ENCODE measurements around the gene RPS2.
"Not testable (repeated sequence)": the region's sequence is repeated elsewhere in the genome, so short reads cannot be mapped to it uniquely, and the experiment has no call there.

The RPS2 gene

DNA sequence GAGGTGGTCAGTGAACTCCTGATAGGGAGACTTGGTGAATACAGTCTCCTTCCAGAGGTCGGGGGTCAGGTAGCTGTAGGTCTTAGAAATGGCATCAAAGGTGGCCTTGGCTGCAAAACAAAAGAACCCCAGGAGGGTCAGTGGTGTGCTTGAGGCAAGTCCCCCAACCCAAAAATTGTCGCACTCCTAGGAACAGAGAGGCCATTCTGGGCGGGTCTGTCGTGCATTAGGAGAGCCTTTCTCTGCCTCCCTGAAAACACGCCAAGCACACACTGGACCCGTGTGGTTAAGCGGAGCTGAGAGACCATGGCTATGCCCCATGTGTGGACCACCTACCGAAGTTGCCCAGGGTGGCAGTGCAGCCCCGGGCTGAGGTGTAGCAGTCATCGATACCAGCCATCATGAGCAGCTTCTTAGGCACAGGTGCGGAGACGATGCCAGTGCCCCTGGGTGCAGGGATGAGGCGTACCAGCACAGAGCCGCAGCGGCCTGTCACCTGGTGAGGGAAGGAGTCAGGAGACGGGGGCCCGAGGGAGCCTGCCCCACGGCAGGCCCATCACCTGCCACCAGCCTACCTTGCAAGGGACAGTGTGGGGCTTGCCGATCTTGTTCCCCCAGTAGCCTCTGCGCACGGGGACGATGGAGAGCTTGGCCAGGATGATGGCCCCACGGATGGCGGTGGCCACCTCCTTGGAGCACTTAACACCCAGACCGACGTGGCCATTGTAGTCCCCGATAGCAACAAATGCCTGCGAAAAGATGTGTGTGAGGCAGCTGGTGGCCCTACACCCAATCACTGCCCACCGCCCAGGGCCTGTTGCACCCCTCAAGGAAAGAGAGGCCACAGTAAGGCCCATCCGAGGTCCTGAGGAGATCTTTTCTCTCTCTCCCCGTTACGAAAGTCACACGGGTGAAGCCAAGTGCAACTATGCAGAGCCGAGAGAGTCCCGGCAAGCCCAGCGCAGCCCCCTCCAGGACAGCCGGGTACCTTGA lies 2.2 kb downstream of the RPS2 start:
- not testable (repeated sequence) for DNase-seq

DNA sequence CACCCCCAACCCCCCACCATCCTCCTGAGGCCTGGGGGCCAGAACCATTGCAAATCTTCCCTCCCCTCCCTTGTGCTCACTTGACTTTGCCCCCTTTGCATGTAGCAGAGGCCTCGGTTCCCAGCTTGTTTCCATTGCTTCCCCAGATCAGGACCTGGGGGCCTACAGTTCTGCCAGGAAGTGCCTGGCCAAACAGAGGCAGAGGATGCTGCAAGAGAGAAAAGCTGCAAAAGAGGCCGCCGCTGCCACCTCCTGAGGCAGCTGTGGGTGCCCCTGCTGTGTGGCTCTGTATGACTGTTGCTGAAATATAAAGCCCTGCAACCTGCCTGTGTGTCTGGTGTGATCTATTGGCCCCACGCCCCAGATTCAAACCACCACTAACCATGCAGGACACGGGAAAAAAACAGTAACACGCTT lies 3.0 kb downstream of the RPS2 start:
- no peak for DNase-seq

DNA sequence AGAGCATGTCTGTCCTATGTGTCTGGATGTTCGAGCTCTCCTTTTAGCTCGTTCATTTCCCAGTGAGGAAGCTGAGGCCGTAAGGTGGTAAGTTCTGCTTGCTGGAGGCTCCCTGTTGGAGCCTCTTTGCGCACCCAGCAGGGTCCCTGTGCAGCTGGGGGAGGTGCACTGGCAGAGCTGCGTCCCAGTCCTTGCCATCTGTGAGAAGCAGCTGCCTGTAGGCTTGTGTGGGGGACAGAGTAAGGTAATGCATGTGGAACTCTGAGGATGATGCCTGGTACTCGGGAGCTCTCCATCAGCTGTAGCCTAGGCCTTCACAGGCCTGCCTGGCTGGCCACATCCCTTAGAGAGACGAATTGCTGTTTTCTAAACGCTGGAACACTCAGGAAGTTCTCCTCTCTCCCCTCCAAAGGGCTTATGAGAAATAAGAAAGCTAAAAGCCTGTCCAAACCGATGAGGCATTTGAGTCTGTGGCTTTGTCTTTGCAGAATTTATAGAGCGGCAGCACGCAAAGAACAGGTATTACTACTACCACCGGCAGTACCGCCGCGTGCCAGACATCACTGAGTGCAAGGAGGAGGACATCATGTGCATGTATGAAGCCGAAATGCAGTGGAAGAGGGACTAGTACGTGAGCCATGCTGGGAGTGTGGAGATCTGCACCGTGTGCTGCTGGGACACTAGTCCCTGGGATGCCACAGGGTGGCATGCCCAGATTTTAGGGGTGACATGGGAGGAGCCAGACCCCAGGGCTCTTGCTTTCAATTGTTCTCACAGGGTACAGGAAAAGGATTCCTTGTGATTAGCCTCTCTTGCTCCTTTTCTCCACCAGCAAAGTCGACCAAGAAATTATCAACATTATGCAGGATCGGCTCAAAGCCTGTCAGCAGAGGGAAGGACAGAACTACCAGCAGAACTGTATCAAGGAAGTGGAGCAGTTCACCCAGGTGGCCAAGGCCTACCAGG lies 3.7 kb downstream of the RPS2 start:
- peak; percentile 78 for DNase-seq

DNA sequence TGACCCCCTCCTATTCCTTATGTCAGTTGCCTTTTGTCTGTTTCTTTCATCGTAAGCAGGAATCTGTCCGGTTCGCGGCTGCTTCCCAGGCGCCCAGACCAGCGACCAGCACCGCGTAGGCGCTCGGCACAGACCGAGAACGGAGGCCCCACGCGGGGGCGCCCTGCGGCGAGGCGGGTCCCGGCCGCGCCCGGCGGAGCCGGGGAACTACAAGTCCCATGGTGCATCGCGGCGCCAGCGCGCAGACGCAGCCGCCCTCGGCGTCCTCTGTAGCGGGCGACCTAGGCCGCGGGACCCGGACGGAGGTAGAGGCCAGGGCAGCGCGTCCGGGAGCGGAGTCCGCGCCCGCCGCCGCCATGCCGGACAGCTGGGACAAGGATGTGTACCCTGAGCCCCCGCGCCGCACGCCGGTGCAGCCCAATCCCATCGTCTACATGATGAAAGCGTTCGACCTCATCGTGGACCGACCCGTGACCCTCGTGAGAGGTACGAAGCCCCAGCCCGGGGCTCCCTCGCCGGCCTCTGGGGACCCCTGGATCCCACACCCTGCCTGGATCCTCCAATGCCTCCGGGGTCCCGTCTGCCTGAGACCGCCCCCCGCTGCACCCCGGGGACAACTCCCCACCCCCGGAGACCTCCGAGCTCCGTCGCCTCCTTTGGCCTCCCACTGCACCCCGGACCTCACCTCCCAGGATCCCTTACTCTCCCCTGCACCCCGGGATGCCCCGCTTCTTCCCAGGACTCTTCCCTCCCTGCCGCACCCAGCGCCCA lies 5.2 kb downstream of the RPS2 start, which contains the start of gene NDUFB10:
TSS of gene NDUFB10 (plus strand) at position 270 of the 771 bp plus-strand sequence. CDS start at position 357, 87 bp downstream.
- DNase-seq = peak; percentile 98

DNA sequence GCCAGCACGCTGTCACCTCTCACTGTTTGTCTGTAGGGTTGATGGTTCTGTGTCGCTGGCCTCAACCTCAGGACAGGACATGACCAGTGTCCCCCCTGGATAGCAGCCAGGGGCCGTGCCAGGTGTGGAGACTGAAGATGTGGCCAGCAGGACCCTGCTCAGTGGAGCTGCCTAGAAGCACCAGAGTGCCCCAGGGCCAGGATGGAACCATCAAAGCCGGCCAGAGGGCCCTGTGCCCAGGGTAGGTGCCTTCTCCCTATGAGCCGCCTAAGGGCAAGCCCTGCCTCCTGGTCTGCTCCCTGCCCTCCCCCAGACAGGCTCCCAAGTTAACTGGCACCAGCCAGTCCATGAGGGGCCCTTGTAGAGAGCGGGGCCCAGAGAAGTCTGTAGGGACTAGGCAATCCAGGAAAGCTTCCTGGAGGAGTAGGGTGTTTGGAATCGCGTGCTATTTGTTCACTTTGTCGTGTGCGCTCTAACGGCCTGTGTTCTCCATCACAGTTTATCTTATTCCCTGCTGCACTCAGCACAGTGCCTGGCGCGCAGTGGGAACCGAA lies 5.8 kb downstream of the RPS2 start:
- DNase-seq = peak; percentile 64

DNA sequence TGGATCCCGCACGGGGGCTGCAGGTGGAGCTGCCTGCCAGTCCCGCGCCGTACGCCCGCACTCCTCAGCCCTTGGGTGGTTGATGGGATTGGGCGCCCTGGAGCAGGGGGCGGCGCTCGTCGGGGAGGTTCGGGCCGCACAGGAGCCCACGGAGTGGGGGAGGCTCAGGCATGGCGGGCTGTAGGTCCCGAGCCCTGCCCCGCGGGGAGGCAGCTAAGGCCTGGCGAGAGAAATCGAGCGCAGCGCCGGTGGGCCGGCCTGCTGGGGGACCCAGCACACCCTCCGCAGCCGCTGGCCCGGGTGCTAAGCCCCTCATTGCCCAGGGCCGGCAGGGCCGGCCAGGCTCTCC lies 6.5 kb downstream of the RPS2 start:
- DNase-seq = not testable (repeated sequence)

DNA sequence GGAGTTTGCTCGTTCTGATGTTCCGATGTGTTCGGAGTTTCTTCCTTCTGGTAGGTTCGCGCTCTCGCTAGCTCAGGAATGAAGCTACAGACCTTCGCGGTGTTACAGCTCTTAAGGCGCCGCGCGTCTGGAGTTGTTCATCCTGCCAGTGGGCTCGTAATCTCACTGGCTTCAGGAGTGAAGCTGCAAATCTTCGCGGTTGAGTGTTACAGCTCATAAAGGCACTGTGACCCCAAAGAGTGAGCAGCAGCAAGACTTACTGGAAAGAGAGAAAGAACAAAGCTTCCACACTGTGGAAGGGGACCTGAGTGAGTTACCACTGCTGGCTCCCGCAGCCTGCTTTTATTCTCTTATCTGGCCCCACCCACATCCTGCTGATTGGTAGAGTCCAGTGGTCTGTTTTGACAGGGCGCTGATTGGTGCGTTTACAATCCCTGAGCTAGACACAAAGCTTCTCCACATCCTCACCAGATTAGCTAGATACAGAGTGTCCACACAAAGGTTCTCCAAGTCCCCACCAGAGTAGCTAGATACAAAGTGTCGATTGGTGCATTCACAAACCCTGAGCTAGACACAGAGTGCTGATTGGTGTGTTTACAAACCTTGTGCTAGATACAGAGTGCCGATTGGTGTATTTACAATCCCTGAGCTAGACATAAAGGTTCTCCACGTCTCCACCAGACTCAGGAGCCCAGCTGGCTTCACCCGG lies 7.0 kb downstream of the RPS2 start:
- not testable (repeated sequence) for DNase-seq

DNA sequence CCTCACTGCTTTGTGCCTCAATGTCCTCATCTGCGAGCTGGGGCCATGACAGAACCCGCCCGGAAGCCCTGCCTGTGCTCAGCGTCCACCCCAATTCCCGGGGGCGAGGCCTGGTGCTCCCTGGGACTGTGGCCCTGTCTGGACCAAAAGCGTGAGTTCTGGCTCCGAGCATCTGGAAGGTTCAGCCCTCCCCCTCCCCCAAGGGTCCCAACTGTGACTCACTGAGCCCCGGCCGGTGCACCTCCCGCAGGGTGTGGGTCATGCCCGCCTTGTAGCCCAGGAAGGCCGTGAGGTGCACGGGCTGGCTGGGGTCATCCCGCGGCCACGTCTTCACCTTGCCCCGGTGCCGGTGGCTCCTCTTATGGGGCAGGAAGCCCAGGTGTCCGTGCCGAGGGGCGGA lies 10.9 kb downstream of the RPS2 start:
- DNase-seq = no peak

DNA sequence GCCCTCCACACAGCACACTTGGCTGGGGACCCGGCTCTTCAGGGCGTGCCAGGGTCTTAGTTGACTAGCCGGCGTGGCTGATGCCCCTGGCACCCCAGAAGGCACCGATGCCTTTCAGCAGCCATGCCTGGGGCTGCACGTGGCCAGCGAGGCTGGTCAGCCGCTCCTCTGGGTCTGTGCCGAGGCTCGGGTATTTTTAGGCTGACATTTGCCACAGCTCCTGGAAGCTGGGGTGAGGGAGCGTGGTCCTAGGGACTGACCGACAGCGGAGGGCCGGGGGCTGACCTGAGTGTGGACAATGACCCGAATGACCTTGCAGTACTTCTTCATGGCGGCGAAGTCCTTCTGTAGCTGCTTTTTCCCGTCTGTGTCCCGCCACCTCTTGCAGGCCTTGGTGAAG lies 14.1 kb downstream of the RPS2 start:
- no peak for DNase-seq

DNA sequence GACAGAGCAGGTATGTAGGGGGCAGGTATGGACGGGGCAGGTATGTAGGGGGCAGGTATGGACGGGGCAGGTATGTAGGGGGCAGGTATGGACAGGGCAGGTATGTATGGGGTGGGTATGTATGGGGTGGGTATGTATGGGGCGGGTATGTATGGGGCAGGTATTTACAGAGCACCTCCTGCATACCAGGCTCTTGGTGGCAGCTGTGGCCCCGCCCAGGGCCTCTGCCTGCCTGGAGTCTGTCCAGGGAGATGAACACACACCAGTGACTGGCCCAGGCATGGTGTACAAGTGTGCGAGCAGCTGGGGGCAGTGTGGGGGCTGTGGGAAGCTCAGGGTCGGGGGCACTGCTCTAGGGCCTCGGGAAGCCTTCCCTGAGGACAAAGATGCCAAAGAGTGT lies 14.6 kb downstream of the RPS2 start:
- DNase-seq = no peak

DNA sequence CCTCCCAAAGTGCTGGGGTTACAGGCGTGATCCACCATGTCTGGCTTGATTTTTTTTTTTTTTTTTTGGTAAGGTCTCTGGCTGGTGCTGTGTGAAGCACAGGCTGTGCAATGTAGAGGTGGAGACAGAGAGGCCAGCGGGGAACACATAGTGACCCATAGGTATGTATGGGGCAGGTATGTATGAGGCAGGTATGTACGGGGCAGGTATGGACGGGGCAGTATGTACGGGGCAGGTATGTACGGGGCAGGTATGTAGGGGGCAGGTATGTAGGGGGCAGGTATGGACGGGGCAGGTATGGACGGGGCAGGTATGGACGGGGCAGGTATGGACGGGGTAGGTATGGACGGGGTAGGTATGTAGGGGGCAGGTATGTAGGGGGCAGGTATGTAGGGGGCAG lies 15.1 kb downstream of the RPS2 start:
- no peak for DNase-seq

DNA sequence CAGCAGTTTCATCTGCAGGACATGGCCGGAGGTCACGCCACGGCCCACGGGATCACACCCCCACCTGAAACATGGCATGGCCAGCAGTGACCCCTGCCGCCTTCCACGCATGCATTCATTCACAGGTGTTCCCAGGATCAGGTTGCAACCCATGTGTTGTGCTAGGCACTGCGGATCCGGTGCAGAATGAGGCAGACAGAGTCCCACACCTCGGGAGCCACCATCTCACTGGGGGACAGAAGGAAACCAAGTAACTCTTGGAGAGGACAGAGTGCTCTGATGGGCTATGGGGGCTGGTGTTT lies 17.3 kb downstream of the RPS2 start:
- no peak for DNase-seq

DNA sequence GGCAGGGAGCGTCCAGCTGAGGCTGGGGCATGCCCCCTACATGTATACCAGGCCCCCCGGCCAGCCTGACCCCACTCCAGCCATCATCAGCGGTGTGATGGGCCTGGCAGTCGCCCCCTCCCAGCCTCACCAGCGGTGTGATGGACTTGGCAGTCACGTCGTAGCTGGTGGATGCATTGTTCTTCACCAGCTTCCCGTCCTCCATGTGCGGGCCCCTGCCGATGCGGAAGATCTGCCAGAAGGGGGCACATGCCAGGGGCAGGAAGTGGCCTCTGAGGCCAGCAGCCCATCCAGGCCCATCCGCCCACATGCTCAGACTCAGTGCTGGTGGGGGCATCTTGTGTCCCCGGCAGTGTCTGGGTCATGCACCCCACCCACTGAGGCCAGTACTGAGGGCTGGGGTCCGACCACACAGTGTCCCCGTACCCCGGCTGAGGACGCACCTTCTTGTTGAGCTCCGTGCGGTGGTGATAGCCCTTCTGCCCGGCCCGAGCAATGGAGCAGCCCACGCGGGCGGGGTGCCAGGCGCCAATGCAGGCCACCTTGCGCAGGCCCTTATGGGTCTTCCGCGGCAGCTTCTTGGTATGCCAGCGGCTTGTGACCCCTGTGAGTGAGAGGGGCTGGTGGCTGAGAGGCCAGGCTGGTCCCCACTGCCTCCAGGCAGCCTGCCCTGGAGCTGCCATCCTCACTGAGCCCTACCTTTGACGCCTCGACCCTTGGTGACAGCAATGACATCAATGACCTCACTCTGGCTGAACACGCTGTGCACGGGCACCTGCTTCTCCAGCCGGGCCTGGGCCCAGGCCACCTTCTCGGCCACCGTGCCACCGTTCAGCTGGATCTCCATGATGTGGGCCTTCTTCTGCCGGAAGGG lies 17.9 kb downstream of the RPS2 start:
- DNase-seq = no peak

DNA sequence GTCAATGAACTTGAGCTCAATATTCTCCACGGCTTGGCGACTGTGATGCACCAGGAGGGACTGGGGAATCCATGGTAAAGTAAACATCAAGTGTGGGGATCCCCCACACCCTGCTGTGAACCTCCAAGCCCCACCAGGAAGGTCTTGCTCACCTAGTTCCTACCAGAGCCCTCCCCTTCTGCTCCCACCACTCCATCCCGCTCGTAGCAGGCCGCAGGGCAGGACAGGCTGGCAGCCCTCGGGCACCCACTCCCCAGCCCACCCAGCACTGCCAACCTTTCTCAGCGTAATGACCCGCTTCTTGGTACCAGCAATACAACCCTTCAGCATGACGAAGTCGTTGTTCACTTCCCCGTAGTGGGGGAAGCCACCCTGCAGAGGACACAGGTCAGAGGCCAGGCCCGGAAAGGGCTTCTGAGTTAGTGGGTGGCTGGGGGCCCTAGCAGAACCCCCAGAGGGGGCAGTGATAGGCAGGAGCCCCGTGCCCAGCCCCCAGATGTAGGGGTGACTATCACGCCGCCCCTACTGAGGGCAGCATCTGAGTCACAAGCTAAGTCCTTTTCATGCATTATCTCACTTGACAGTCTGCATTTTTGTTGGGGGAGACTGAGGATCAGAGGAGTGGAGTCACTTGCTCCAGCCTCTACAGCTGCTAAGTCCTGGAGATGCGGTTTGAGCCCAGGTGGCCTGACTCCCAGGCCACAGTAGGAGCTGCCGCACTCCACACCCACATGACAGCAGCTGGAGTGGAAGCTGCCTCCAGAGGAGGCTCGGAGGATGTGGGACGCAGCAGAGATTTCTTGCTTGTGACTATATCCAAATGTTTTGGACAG lies 18.9 kb downstream of the RPS2 start:
- no peak for DNase-seq

DNA sequence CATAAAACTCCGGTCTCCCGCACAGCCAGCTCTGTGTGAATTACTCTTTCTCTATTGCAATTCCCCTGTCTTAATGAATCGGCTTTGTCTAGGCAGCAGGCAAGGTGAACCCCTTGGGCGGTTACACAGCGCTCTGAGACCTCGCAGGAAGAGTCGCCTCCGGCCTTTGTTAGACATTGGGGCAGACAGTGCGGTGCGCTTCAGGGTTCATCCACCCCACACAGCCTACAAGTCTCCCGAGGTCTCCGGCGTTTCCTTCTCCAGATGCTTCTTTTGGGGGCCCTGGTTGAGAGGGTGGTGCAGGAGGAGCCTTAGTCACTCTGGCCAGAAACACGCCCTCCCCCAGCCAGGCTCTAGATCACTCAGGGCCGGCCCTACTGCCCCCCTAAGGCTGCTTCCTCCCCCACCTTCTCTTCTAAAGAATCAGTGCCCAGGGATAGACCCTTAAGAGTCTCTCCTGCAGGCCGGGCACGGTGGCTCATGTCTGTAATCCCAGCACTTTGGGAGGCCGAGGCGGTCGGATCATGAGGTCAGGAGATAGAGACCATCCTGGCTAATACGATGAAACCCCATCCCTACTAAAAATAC lies 19.9 kb downstream of the RPS2 start:
- no peak for DNase-seq

DNA sequence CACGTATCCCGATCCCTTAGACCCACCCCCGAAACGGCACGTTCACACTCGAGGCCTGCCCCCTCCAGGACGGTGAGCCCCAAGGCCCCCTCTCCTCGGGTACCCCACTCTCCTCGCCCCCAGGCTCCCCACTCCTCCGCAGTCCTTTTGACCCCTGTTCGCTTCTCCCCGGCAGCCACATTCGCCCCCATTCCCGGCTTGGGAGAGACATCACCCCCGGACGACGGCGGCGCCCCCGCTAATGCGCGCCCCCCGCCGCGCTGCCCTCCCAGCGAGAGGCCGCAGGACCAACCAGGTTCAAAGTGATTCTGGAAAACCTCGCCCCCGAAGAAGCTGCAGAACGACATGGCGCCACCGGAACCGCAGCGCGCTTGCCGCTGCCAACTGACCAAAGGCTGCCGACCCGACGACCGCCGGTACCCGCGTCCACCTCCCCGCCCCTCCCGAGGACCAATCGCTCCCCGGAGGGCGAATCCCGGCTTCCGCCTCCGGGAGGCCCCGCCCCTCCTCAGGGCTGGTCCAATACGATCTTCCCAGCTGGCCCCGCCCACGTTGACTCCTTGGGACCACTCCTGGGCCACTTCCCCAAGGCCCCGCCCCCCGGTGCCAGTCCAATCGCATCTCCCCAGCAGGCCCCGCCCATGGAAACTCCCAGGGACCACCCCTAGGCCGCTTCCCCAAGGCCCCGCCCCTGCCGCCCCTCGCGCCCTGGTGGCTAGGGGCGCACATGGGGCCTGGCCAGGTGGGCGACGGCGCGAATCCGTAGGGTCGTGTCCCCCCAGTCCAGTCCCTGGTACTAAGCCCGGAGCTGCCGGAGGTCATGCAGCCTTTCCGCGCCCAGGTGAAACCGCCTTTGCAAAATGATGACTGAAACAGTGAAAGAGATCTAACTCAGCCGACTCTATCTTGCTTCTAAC lies 21.6 kb downstream of the RPS2 start, which contains the start of gene MSRB1:
TSS of gene MSRB1 (minus strand) at position 390 of the 917 bp plus-strand sequence. CDS start at position 347, 43 bp downstream.
- DNase-seq = peak; percentile 100

DNA sequence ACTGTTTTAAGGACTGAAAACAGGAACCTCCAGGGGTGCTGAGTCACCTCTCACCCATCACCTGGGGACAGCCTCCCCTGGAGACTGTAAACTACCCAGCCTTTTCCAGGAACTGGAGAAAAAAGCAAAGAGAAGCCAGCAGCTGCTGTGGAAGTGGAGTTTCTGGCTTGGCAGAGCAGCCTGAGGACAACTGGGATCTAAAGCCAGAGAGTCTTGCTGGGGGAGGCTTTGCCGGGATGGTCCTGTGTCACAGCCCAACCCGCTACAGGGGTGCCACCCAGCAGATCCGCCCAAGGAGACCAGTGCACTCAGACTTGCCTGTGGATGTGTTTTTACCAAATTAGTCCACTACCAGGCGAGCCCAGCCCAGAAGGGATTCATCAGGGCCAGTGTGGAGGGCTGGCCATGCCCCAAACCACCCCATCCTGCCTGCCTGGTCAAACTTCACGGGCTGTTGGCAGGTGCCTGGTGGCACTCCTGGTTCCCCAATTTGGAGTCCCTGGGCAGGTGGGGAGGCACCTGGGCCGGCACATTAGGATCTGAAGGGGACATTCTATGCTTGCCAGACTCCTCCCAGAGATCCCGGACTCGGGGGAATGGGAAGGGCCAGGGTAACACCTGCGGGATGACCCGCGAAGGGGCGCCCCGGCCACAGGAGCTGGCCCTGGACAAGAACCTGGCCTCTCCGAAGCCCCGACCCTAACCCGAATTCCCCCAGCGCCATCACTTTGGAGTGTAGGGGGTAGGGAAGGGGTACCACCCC lies 22.4 kb downstream of the RPS2 start:
- DNase-seq = no peak

All from activated effector memory CD4-positive, alpha-beta T cell treated with anti-CD3 and anti-CD28 coated beads, Interleukin-2, amount 50 U/mL, for 16 hours (primary cell).